Epithelial cell of esophagus (primary cell): ENCODE results near the gene RASGRP3.

ENCODE experiments used
- DNase-seq: peaks from one replicate; pipeline ENCODE4 v3.0.0; 2010; ENCODE audit warnings: low read depth
- H3K4me3 ChIP-seq: 2 replicates; pipeline ENCODE4 v1.5.1; 2011; ENCODE audit warnings: mild to moderate bottlenecking, low read length, control low read depth
- TF ChIP-seq, protein P1 (sequence below): IDR thresholded peaks from 2 replicates; pipeline ENCODE4 v1.5.1; 2011; ENCODE audit warnings: low read depth, mild to moderate bottlenecking, low read length, control low read depth, inconsistent platforms; ENCODE audit not compliant: insufficient read depth; ENCODE audit errors: missing control alignments

The RASGRP3 gene

DNA sequence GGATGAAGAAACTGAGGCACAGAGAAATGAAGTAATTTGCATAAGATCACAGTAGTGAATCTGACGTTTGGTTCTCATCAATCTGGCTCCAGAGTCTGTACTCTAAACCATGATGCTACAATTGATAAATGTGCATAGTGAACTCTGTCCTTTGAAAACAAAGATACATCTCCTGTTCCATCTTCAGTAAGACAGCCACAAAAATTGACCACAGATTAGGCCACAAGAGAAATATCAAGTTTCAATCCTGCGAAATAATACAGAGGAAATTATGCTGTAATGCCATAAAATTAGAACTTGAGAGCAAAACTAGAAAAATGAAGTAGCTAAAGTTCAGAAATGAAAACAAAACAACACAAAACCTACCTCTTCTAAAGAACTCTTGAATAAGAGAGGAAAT, 94.2 kb downstream of the RASGRP3 start:
- TF ChIP-seq, protein P1, sequence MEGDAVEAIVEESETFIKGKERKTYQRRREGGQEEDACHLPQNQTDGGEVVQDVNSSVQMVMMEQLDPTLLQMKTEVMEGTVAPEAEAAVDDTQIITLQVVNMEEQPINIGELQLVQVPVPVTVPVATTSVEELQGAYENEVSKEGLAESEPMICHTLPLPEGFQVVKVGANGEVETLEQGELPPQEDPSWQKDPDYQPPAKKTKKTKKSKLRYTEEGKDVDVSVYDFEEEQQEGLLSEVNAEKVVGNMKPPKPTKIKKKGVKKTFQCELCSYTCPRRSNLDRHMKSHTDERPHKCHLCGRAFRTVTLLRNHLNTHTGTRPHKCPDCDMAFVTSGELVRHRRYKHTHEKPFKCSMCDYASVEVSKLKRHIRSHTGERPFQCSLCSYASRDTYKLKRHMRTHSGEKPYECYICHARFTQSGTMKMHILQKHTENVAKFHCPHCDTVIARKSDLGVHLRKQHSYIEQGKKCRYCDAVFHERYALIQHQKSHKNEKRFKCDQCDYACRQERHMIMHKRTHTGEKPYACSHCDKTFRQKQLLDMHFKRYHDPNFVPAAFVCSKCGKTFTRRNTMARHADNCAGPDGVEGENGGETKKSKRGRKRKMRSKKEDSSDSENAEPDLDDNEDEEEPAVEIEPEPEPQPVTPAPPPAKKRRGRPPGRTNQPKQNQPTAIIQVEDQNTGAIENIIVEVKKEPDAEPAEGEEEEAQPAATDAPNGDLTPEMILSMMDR, result no peak
- no peak for DNase-seq

DNA sequence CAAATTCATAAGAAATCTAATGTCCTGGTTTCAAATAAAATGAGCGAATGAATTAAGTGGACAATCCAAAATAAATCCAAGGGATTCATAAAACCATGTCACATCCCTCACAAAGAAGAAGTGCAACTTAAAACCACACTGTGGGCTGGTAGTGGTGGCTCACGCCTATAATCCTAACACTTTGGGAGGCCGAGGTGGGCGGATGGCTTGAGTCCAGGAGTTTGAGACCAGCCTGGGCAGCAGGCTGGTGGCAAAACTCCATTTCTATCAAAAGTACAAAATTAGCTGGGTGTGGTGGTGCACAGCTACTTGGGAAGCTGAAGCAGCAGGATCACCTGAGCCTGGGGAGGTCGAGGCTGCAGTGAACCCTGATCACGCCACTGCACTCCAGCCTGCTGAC, 97.2 kb downstream of the RASGRP3 start:
- no peak for DNase-seq
- TF ChIP-seq, protein P1, result no peak
- no peak overlapping the region for H3K4me3 ChIP-seq

More for the DNA sequence above, 94.2 kb downstream of the RASGRP3 start:
- no peak overlapping the region for H3K4me3 ChIP-seq

DNA sequence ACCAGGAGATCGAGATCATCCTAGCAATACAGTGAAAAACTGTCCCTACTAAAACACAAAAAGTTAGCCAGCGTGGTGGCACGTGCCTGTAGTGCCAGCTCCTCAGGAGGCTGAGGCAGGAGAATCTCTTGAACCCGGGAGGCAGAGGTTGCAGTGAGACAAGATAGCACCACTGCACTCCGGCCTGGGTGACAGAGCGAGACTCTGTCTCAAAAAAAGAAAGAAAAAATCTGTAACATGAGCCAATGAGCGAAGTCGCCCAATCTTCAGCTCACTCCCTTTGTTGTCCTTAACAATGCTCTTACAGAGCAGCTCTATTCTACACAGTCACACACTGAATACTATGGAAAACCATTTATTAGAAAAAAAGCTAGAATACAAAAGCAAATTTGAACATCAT, 100.6 kb downstream of the RASGRP3 start:
- TF ChIP-seq, protein P1, result no peak
- no peak overlapping the region for H3K4me3 ChIP-seq
- no peak for DNase-seq

DNA sequence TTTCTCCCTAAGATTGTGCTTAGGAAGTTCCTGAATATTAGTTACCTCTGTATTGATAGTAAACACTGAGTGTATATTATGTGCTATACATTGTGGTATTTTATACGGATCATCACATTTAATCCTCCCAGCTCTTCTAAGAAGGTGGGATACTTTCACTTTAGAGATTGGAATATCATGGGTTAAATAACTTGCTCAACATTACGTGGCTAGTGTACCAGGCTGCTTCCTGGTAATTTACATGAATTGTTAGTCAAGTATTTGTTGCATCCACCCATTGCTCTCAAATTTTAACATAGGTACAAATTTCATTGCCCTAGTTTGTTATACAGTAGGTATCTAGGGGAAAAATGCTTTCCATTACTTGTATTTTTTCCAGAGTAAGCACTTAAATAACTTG, 101.2 kb downstream of the RASGRP3 start:
- peak; percentile 14 for DNase-seq
- no peak overlapping the region for H3K4me3 ChIP-seq
- TF ChIP-seq, protein P1, result no peak

DNA sequence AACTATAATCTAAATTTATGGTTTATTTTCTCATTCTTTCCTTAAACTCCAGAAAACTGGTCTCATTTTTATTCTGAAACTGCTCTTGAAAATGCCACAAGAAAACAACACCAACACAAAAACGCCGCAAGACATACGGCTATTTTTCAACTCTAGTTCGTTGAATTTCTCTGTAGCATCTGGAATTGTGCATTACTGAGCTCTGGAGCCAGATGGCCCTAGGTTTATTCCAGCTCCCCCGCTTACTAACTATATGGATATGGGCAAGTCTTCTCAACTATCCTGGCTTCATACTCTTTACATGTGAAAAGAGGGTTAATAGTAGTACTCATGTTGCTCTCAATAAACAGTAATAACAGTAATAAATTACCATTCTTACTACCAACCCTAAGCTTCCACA, 102.8 kb downstream of the RASGRP3 start:
- no peak for DNase-seq
- H3K4me3 ChIP-seq, result no peak overlapping the region
- TF ChIP-seq, protein P1, result no peak

DNA sequence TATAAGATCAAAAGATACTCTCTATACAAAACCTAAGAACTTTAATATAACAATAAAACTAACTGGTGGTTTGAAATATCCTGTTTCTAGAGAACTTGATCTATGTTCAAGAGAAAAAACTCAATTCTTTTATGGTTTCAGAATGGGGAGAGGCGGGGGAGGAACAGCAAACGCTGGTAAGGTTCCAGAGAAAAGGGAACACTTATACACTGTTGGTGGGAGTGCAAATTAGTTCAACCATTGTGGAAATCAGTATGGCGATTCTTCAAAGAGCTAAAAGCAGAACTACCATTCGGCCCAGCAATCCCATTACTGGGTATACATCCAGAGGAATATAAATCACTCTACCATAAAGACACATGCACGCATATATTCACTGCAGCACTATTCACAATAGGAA, 105.4 kb downstream of the RASGRP3 start:
- TF ChIP-seq, protein P1, result no peak
- no peak overlapping the region for H3K4me3 ChIP-seq
- no peak for DNase-seq

DNA sequence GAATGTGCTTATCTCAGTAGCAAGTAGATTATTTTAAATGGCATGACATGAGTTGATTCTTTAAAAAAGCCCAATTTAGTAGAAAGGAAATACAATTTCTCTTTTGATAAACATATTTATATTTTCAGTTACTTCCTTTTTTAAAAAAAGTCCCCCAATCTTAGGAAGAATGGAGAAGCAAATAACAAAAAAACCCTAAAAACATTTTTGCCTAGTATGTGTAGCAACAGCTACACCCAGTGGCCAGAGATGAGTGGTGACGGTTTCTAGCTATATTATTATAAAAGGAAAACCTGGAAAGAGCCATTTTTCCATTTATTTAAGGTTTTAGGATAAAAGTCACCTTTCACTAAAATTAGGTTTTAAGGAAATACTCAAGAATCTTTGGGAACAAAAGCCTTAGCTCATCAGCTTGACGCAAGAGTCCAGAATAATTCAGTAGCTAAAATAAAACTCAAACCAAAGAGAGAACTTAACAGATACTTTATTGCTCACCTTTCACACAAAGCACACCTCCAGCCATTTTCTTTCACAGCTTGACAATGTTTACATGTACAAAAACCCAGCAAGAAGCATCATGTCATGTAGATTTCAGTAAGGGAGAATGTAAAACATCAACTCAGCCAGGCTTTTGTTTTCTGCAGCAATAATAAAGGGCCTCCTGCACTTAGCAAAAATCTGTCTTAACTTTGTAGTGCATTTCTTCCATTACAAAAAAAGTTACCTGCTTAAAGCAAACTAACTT, 106.9 kb downstream of the RASGRP3 start:
- no peak overlapping the region for H3K4me3 ChIP-seq
- TF ChIP-seq, protein P1, result peak; percentile 85
- DNase-seq, result peak; percentile 33
